A172 (cell line): ENCODE results near the gene DDX28. TPM values are rescaled to one million over a fixed set of nuclear protein-coding genes. Genes with fewer than 3 reads are reported as not detected.
"Not testable (repeated sequence)": the region's sequence is repeated elsewhere in the genome, so short reads cannot be mapped to it uniquely, and the experiment has no call there.

Experiments
- DNase-seq: peaks from one replicate; pipeline ENCODE4 v3.0.0-alpha.2; 2015; ENCODE audit warnings: low spot score
- total RNA-seq: library from RNA; depleted of rRNA; stranded (reverse); fragments of >200 nt; shearing (Covaris generic); gene quantifications from 2 replicates; pipeline ENCODE4 v1.2.3, GENCODE V29; 2014

Gene DDX28
- total RNA-seq, 1 experiment from 2014 or later: 10.2 TPM

GRCh38 chr16:68037841-68038597 lies 15.0 kb upstream of the DDX28 start:
- no peak for DNase-seq

- no peak for DNase-seq
Observed at GRCh38 chr16:68035227-68035626, 12.2 kb upstream of the DDX28 start.

GRCh38 chr16:68033101-68033500 lies 10.1 kb upstream of the DDX28 start:
- DNase-seq: no peak

- DNase-seq: peak; percentile 39
Observed at GRCh38 chr16:68031951-68032350, 8.9 kb upstream of the DDX28 start.

GRCh38 chr16:68030108-68030507 lies 7.1 kb upstream of the DDX28 start:
- peak; percentile 38 for DNase-seq

GRCh38 chr16:68028996-68029395 lies 6.0 kb upstream of the DDX28 start:
- no peak for DNase-seq

- DNase-seq: no peak
Observed at GRCh38 chr16:68022278-68022727, 729 bp downstream of the DDX28 start.

- no peak for DNase-seq
Observed at GRCh38 chr16:68021490-68021889, 1.5 kb downstream of the DDX28 start.

GRCh38 chr16:68019167-68019680 lies 3.8 kb downstream of the DDX28 start:
- no peak for DNase-seq

- no peak for DNase-seq
Observed at GRCh38 chr16:68015681-68016080, 7.4 kb downstream of the DDX28 start, which contains the start of gene DPEP2NB. DPEP2NB (minus strand) TSS chr16:68015911; CDS start chr16:68015770, 141 bp downstream.

- DNase-seq: no peak
Observed at GRCh38 chr16:68013440-68013839, 9.6 kb downstream of the DDX28 start.

GRCh38 chr16:68009872-68010271 lies 13.2 kb downstream of the DDX28 start:
- DNase-seq: not testable (repeated sequence)

- no peak for DNase-seq
Observed at GRCh38 chr16:68009157-68009735, 13.8 kb downstream of the DDX28 start.

- DNase-seq: no peak
Observed at GRCh38 chr16:68005786-68006286, 17.2 kb downstream of the DDX28 start.

GRCh38 chr16:68005211-68005610 lies 17.8 kb downstream of the DDX28 start:
- DNase-seq: no peak

- DNase-seq: no peak
Observed at GRCh38 chr16:68003031-68003430, 20.0 kb downstream of the DDX28 start.

GRCh38 chr16:68000450-68000849 lies 22.6 kb downstream of the DDX28 start:
- no peak for DNase-seq

GRCh38 chr16:67999985-68000384 lies 23.0 kb downstream of the DDX28 start:
- DNase-seq: no peak

GRCh38 chr16:67998779-67999688 lies 24.0 kb downstream of the DDX28 start, which contains the start of gene DPEP2:
DPEP2 (minus strand) TSS chr16:67999484; CDS start chr16:67993212, 6,272 bp downstream.
- not testable (repeated sequence) for DNase-seq

GRCh38 chr16:67998231-67998778 lies 24.7 kb downstream of the DDX28 start:
- DNase-seq: not testable (repeated sequence)

- no peak for DNase-seq
Observed at GRCh38 chr16:67996666-67997065, 26.4 kb downstream of the DDX28 start.
